ENCODE measurements around the gene CEP170B.
"Not testable (repeated sequence)": the region's sequence is repeated elsewhere in the genome, so short reads cannot be mapped to it uniquely, and the experiment has no call there.

Gene CEP170B

DNA sequence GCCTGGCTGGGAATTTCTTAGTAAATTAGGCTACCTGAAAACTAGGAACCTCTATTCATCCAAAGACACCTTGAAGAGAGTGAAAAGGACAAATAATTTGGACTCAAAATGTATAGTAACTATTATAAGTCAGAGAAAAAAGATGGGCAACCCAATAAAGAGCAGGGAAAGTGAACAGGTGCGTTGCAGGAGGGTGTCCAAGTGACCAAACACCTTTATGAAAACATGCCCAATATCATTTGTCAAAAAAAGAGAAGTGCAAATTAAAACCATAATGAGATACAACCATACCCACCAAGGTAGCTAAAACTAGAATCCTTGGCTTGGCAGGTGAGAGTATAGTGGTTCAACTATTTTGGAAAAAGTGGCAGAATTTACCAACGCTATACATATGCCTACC is 34.7 kb downstream of the CEP170B start:
- TF ChIP-seq, protein P1, sequence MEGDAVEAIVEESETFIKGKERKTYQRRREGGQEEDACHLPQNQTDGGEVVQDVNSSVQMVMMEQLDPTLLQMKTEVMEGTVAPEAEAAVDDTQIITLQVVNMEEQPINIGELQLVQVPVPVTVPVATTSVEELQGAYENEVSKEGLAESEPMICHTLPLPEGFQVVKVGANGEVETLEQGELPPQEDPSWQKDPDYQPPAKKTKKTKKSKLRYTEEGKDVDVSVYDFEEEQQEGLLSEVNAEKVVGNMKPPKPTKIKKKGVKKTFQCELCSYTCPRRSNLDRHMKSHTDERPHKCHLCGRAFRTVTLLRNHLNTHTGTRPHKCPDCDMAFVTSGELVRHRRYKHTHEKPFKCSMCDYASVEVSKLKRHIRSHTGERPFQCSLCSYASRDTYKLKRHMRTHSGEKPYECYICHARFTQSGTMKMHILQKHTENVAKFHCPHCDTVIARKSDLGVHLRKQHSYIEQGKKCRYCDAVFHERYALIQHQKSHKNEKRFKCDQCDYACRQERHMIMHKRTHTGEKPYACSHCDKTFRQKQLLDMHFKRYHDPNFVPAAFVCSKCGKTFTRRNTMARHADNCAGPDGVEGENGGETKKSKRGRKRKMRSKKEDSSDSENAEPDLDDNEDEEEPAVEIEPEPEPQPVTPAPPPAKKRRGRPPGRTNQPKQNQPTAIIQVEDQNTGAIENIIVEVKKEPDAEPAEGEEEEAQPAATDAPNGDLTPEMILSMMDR (IDR thresholded peaks at IDR 0.05): no peak
- DNase-seq (ENCODE audit: low spot score): no peak
- no peak overlapping the region for H3K4me3 ChIP-seq
- no peak overlapping the region for H3K27ac ChIP-seq

DNA sequence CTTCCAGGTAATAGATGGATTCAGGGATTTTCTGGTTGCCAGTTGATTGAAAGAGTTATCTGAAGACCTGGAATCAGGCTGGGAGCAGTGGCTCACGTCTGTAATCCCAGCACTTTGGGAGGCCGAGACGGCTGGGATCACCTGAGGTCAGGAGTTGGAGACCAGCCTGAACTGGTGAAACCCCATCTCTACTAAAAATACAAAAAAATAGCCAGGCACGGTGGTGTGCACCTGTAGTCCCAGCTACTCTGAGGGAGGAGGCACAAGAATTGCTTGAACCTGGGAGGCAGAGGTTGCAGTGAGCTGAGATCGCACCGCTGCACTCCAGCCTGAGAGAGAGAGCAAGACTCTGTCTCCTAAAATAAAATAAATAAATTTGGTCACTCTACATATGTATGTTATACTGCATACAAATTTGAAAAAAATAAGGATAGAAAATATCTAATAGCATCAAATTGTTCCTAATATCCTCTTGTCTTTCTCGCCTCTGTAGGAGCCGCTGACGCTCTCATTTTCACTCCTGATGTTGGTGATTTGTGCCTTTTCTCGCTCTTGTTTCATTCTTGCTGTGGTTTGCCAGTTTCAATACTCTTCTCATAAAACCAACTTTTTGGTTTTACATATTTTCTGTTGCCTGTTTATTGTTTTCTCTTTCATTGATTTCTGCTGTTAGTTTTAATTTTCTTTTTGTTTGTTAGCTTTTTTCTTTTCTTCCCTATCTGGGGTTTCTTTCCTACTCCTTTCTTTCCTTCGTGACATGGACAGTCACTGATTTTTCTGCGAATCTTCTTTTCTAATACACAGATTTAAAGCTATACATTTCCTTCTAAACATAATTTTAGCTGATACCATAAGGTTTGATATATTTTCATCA is 35.8 kb downstream of the CEP170B start:
- DNase-seq (ENCODE audit: low spot score): no peak
- no peak overlapping the region for H3K27ac ChIP-seq
- TF ChIP-seq, protein P1 (IDR thresholded peaks at IDR 0.05): no peak
- H3K4me3 ChIP-seq: no peak overlapping the region

DNA sequence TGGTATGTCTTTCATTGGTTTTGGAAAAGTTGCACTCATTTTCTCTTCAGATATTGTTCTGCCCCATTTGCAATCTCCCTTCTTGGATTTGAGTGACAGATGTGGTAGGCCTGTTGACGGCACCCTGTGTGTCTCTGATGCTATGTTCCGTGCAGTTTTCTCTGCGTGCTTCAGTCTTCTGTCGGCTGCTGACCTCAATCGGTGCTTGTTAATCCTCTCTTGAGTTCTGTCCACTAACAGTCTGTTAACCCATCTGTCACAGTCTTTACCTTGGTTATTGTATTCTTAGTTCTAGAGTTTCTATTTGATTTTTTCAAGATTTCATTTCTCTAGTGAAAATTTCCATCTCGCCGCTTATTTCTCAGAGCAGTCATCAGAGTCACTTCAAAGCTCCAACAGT is 38.9 kb downstream of the CEP170B start:
- no peak for DNase-seq (ENCODE audit: low spot score)
- TF ChIP-seq, protein P1 (IDR thresholded peaks at IDR 0.05): no peak
- Histone ChIP-seq H3K27ac (no peak overlapping the region), H3K4me3 (no peak overlapping the region)

DNA sequence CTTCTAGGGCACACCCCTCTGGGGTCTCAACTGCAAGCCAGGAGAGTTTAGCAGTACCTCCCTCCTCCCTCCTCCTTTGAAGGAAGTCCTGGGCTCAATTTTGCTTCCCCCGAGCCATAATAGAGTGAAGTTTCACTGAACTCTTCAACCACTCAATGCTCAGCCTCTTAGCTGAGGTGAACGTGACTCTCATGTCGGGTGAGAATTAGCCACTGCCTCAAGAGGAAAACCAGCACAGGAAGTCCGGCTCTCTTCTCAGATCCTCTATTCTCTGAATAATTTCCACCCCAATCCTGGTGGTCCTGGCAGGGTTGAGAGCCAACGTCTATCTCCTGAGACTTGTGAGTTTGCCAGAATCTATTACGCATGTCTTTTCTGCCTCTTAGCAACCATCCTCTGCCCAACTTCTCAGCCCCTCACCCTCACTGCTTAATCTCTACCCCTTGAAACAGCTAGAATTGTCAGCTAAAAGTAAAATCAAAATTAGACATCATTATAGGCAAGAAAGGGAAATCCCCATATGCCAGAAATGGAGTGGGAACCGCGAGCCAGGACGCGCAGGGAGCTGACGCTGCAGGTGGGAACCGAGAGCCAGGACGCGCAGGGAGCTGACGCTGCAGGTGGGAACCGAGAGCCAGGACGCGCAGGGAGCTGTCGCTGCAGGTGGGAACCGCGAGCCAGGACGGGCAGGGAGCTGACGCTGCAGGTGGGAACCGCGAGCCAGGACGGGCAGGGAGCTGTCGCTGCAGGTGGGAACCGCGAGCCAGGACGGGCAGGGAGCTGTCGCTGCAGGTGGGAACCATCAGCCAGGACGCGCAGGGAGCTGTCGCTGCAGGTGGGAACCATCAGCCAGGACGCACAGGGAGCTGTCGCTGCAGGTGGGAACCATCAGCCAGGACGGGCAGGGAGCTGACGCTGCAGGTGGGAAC is 39.8 kb downstream of the CEP170B start:
- not testable (repeated sequence) for H3K27ac ChIP-seq; H3K4me3 ChIP-seq; DNase-seq (ENCODE audit: low spot score)

DNA sequence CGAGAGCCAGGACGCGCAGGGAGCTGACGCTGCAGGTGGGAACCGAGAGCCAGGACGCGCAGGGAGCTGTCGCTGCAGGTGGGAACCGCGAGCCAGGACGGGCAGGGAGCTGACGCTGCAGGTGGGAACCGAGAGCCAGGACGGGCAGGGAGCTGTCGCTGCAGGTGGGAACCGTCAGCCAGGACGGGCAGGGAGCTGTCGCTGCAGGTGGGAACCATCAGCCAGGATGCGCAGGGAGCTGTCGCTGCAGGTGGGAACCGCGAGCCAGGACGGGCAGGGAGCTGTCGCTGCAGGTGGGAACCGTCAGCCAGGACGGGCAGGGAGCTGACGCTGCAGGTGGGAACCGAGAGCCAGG is 40.5 kb downstream of the CEP170B start:
- DNase-seq (ENCODE audit: low spot score); H3K27ac ChIP-seq; H3K4me3 ChIP-seq: not testable (repeated sequence)

DNA sequence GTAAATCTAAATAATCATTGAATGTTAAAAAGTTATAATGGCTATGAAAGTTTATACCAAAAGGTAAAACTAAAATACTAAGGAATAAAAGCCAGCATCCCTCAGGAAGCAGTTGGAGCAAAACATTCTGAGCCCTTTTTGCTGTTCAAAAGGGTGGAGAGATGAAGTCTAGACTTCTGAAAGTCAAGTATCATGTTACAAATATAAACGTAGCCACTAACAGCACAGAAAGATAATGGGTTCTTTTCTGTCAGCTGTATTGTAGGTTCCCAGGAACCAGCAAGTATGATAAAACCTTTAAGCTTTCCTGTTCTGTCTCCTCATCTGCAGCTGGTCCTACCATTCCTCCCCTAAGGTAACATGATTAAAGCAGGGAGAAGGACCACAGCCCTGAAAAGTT is 43.2 kb downstream of the CEP170B start:
- no peak overlapping the region for H3K4me3 ChIP-seq
- DNase-seq (ENCODE audit: low spot score): no peak
- H3K27ac ChIP-seq: no peak overlapping the region
- TF ChIP-seq, protein P1 (IDR thresholded peaks at IDR 0.05): no peak

DNA sequence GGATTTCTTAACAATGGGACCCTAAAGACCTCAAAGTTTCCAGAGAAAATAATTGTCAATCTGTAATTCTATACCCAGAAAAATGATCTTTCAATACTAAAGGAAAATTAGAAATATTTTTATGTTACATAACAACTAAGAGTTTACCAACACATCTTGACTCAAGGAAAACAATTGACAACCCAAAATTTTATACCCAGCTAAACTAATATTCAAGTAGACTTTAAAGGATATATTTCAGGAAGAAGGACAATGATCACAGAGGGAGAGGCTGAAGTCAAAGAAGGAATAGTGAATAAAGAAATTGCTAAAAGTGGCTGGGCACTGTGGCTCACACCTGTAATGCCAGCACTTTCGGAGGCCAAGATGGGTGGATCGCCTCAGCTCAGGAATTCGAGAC is 47.0 kb downstream of the CEP170B start:
- no peak for DNase-seq (ENCODE audit: low spot score)
- TF ChIP-seq, protein P1 (IDR thresholded peaks at IDR 0.05): no peak
- Histone ChIP-seq H3K4me3 (no peak overlapping the region), H3K27ac (no peak overlapping the region)

DNA sequence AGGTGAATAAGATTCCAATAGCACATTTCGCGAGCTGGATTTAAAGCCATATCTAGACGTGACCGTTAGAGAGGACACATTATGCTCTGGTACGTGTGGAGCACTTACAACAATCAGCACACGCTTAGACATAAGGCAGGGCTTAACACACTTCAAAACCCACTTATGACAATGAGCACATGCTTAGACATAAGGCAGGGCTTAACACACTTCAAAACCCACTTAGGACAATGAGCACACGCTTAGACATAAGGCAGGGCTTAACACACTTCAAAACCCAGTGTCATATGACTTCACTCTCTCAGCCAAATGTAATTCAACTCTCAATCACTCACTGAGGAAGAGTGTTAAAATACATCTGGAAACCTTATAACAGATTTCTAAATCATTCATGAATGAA is 48.4 kb downstream of the CEP170B start:
- DNase-seq (ENCODE audit: low spot score): no peak
- H3K4me3 ChIP-seq: no peak overlapping the region
- no peak overlapping the region for H3K27ac ChIP-seq
- TF ChIP-seq, protein P1 (IDR thresholded peaks at IDR 0.05): no peak

Measured in coronary artery (tissue), 2 donors.